Esophagus muscularis mucosa (tissue), 4 donors: ENCODE results near the gene POLR2B.

Experiments used
- CTCF ChIP-seq, 3 experiments: fragments of 200-600 bp in 2 of 3; fragments of 450-650 bp in 1 of 3; sonication (generic) in 2 of 3; IDR thresholded peaks; one replicate each; pipeline ENCODE4 v1.5.1; 2017 to 2019; ENCODE audit warnings: antibody characterized with exemption in 3 of 3, mild to moderate bottlenecking in 2 of 3, moderate library complexity in 1 of 3
- EP300 ChIP-seq: sonication (generic); formaldehyde crosslinking; IDR thresholded peaks from one replicate; pipeline ENCODE4 v1.6.1; 2017; ENCODE audit warnings: antibody characterized with exemption
- POLR2A ChIP-seq: fragments of 450-650 bp; IDR thresholded peaks from one replicate; pipeline ENCODE4 v1.6.1; 2017; ENCODE audit warnings: antibody characterized with exemption, moderate library complexity, mild to moderate bottlenecking, low read depth
- POLR2AphosphoS5 ChIP-seq, 2 donors: sonication (generic); formaldehyde crosslinking; IDR thresholded peaks; one replicate each; pipeline ENCODE4 v1.6.1; 2017; ENCODE audit warnings: antibody characterized with exemption in 2 of 2

- TF ChIP-seq CTCF (IDR thresholded peaks at IDR 0.05), result no peak
- no peak for TF ChIP-seq POLR2A
- no peak for TF ChIP-seq EP300
- no peak for TF ChIP-seq POLR2AphosphoS5 (IDR thresholded peaks at IDR 0.05)
Observed at GRCh38 chr4:56990109-56990905, 11.6 kb downstream of the POLR2B start.
